AG04449 (cell line): ENCODE measurements around the gene MAP1LC3A.

ENCODE experiments used
- CTCF ChIA-PET: fragments of 350-600 bp; formaldehyde crosslinking; extraction: SDS; loops from one replicate; lab custom pipeline; 2021; ENCODE audit warnings: antibody characterized with exemption; lab: Yijun Ruan, JAX
- POLR2A ChIA-PET: fragments of 400-600, 350-600 bp; formaldehyde crosslinking; extraction: SDS; loops from one replicate; lab custom pipeline; 2020; ENCODE audit warnings: antibody characterized with exemption, inconsistent platforms; lab: Yijun Ruan, JAX
- DNase-seq: peaks from one replicate; pipeline ENCODE4 v3.0.0-alpha.2; 2010; ENCODE audit warnings: low read depth, low spot score
- H3K4me3 ChIP-seq: 2 replicates; pipeline ENCODE4 v1.5.1; 2011; ENCODE audit warnings: low read depth, mild to moderate bottlenecking, control low read depth, low read length
- TF ChIP-seq, protein P1 (sequence below): IDR thresholded peaks from one replicate; pipeline ENCODE4 v1.5.1; 2011; ENCODE audit warnings: mild to moderate bottlenecking, moderate library complexity, low read length, control low read depth, inconsistent platforms; ENCODE audit not compliant: insufficient read depth; ENCODE audit errors: missing control alignments

Gene MAP1LC3A

DNA sequence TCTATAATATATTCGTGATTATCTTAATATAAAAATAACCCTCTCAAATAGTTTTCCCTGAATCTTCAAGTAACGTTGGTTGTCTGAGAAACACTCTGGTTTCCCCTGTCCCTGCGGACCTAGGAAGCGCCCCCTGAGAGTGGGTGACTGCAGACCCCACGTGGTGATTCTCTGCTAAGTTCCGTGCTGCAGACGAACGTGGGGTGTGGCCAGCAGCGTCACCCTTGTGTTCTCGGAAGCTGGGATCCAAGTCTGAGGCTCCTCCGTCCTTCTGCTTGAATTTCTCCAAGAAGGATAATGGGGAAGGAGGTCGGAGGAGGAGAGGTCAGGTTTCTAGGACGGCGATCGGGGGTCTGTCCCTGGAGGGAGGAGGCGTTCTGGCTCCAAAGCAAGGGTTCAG is 16.6 kb upstream of the MAP1LC3A start:
- POLR2A ChIA-PET = interaction anchor here (1.0 kb wide), 1 partner anchor 16 kb away, joined by 3 read pairs; no protein-coding TSS in a partner anchor
- H3K4me3 ChIP-seq = no peak overlapping the region
- TF ChIP-seq, protein P1, sequence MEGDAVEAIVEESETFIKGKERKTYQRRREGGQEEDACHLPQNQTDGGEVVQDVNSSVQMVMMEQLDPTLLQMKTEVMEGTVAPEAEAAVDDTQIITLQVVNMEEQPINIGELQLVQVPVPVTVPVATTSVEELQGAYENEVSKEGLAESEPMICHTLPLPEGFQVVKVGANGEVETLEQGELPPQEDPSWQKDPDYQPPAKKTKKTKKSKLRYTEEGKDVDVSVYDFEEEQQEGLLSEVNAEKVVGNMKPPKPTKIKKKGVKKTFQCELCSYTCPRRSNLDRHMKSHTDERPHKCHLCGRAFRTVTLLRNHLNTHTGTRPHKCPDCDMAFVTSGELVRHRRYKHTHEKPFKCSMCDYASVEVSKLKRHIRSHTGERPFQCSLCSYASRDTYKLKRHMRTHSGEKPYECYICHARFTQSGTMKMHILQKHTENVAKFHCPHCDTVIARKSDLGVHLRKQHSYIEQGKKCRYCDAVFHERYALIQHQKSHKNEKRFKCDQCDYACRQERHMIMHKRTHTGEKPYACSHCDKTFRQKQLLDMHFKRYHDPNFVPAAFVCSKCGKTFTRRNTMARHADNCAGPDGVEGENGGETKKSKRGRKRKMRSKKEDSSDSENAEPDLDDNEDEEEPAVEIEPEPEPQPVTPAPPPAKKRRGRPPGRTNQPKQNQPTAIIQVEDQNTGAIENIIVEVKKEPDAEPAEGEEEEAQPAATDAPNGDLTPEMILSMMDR = no peak
- CTCF ChIA-PET = interaction anchor here (1.2 to 3.7 kb wide), 4 partner anchors 12 to 226 kb away, joined by 3 to 33 read pairs (median 3); no protein-coding TSS in a partner anchor
- DNase-seq = no peak

DNA sequence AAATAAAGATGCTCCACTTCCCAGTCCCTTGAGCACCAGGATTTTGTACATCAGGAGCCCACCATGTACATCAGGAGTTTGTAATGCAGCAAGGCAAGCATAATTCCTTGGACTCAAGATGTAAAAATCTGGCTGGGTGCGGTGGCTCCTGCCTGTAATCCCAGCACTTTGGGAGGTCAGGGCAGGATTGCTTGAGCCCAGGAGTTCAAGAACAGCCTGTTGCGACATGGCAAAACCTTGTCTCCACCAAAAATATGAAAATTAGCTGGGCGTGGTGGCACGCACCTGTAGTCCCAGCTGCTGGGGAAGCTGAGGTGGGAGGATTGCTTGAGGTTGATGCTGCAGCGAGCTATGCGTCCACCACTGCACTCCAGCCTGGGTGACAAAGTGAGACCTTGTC is 16.1 kb upstream of the MAP1LC3A start:
- ChIA-PET POLR2A (interaction anchor here (1.0 kb wide), 1 partner anchor 17 kb away, joined by 3 read pairs; no protein-coding TSS in a partner anchor), CTCF (interaction anchor here (1.4 kb wide), 1 partner anchor 20 kb away, joined by 3 read pairs; no protein-coding TSS in a partner anchor)
- no peak for DNase-seq
- H3K4me3 ChIP-seq = no peak overlapping the region
- TF ChIP-seq, protein P1 = no peak

GRCh38 chr20:34543463-34544056 is 15.0 kb upstream of the MAP1LC3A start:
- ChIA-PET POLR2A (interaction anchor here (0.6 kb wide), 1 partner anchor 9 kb away, joined by 3 read pairs; no protein-coding TSS in a partner anchor), CTCF (interaction anchor here (1.4 to 1.9 kb wide), 5 partner anchors 9 to 231 kb away, joined by 4 to 10 read pairs (median 5); no protein-coding TSS in a partner anchor)
- no peak overlapping the region for H3K4me3 ChIP-seq
- TF ChIP-seq, protein P1 = no peak
- no peak for DNase-seq

DNA sequence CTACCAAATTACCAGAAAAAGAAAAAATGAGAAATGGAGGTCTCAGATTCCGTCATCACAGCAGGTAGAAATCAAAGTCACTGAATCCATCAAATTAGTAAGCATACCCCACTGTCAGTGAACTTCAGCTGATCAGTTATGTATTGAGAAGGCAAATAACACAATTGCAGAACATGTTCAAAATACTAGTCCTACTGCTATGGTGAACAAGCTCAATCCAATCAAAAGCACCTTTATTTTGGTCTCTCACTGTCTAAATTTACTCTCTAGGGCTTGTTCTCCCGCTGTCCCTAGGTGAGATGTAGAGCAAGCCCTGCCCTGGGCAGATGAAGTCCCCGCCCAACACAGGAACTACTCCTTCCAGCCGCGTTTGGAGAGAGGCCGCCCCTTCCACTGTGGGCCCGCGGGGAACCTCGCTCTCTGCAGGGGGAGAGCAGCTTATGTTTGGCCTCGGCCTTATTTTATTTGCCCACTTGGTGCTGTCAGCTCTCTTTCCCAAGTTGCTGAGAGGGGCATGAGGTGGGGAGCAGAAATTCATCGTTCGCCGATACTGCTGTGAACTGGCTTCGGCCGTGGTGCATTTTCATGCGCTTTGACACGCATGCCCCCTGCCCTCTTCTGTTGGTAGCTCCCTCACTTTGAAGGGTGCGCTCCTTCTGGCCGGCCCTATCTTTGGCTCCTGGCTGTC is 14.3 kb upstream of the MAP1LC3A start:
- ChIA-PET POLR2A (interaction anchor here (0.6 kb wide), 1 partner anchor 9 kb away, joined by 3 read pairs; no protein-coding TSS in a partner anchor), CTCF (interaction anchor here (1.1 to 1.9 kb wide), 7 partner anchors 9 to 231 kb away, joined by 3 to 10 read pairs (median 4); no protein-coding TSS in a partner anchor)
- TF ChIP-seq, protein P1 = no peak
- no peak for DNase-seq
- no peak overlapping the region for H3K4me3 ChIP-seq

DNA sequence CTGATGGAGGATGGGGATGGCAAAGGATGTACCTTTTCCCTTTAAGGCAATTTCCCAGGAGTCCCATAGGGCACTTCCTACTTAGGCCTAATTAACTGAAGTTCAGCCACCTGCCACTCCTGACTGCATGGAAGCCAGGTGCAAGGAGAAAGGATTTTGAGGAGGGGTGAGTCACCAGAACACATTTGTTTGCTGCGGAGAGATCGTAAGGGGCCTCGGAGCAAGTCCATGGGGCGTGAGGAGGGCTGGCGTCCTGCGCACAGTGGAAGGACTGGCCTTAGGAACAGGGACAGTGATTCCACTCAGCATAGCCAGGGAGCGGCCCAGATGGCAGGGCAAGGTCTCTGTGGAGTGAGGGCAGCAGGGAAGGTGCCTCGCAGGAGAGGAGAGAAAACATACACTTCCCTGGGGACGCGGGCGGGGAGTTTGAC is 11.8 kb upstream of the MAP1LC3A start:
- ChIA-PET CTCF (interaction anchor here (1.2 to 1.4 kb wide), 2 partner anchors 10 to 13 kb away, joined by 3 to 6 read pairs; no protein-coding TSS in a partner anchor), POLR2A (no interaction called here)
- no peak overlapping the region for H3K4me3 ChIP-seq
- TF ChIP-seq, protein P1 = no peak
- DNase-seq = no peak
